HCT116 (cell line): Measurements from ENCODE around the gene FOS. TPM values are rescaled to one million over a fixed set of nuclear protein-coding genes. Genes with fewer than 3 reads are reported as not detected.

Experiments used
- ATAC-seq: fragments of 200-7000 bp; cut with Tn5 transposase; 2 replicates; pipeline ENCODE4 v1.9.1; 2020; ENCODE audit warnings: mild to moderate bottlenecking, moderate library complexity
- BruUV-seq: library from RNA; stranded (reverse); fragments of 400-500 nt; replicated peaks from 2 replicates; lab custom pipeline; 2021; lab: Mats Ljungman, UMichigan
- CTCF ChIA-PET: fragments of 300-600 bp; sonication (Branson Sonifier 250); formaldehyde crosslinking; loops from one replicate; lab custom pipeline; 2021; ENCODE audit warnings: antibody characterized with exemption; lab: Charles Lee
- POLR2A ChIA-PET: fragments of 300-600, 350-600 bp; sonication (Branson Sonifier 250); formaldehyde crosslinking; loops from one replicate; lab custom pipeline; 2021; ENCODE audit warnings: antibody characterized with exemption; lab: Charles Lee
- RAD21 ChIA-PET, 2 experiments: fragments of 300-600 bp; sonication (Branson Sonifier 250); formaldehyde crosslinking; loops; one replicate each; lab custom pipeline; 2023; ENCODE audit warnings: low total read pairs in 2 of 2; ENCODE audit not compliant: uncharacterized antibody in 2 of 2, unreplicated experiment in 2 of 2, low non-redundant PET in 1 of 2; lab: Charles Lee
- DNase-seq: peaks from one replicate; pipeline ENCODE4 v3.0.0-alpha.2; 2010; ENCODE audit warnings: low read depth, low spot score
- H2AFZ ChIP-seq: fragments of 200-600 bp; shearing (Covaris generic), sonication (generic); 2 replicates; pipeline ENCODE4 v1.6.1; 2017; ENCODE audit warnings: low read depth, mixed run types, mixed read lengths, antibody characterized with exemption, low read length; ENCODE audit not compliant: poor library complexity, severe bottlenecking
- H3K27ac ChIP-seq: 2 replicates; pipeline ENCODE4 v1.5.1; 2012; ENCODE audit warnings: low read depth, low read length
- H3K27me3 ChIP-seq: fragments of 200-600 bp; sonication (generic); 2 replicates; pipeline ENCODE4 v1.6.1; 2016; ENCODE audit warnings: mixed run types, low read length, mixed read lengths; ENCODE audit not compliant: insufficient read depth
- H3K36me3 ChIP-seq, 2 experiments: fragments of 200-500 bp in 1 of 2; fragments of 200-600 bp in 1 of 2; sonication (Bioruptor generic) in 1 of 2; sonication (generic) in 1 of 2; 2 replicates each; pipeline versions ENCODE4 v1.5.1 to v1.6.1; 2014 to 2016; ENCODE audit warnings: low read length in 2 of 2, inconsistent platforms in 1 of 2, mixed read lengths in 1 of 2, mixed run types in 1 of 2; ENCODE audit not compliant: insufficient read depth in 2 of 2, control insufficient read depth in 1 of 2
- H3K4me1 ChIP-seq, 2 experiments: fragments of 200-600 bp in 1 of 2; sonication (generic) in 1 of 2; 2 replicates each; pipeline versions ENCODE4 v1.5.1 to v1.6.1; 2012 to 2017; ENCODE audit warnings: low read length in 2 of 2, inconsistent platforms in 1 of 2, mild to moderate bottlenecking in 1 of 2, mixed read lengths in 1 of 2, mixed run types in 1 of 2, moderate library complexity in 1 of 2; ENCODE audit not compliant: insufficient read depth in 2 of 2, control insufficient read depth in 1 of 2
- H3K4me2 ChIP-seq: fragments of 200-600 bp; sonication (generic); 2 replicates; pipeline ENCODE4 v1.6.1; 2017; ENCODE audit warnings: mixed run types, low read length, mixed read lengths
- H3K4me3 ChIP-seq, 2 experiments: fragments of 200-600 bp in 1 of 2; sonication (generic) in 1 of 2; replicated peaks in 1 of 2; 2 replicates each; pipeline ENCODE4 v1.5.1; 2011 to 2016; ENCODE audit warnings: low read length in 2 of 2, control low read depth in 1 of 2, low read depth in 1 of 2, mild to moderate bottlenecking in 1 of 2, mixed read lengths in 1 of 2, mixed run types in 1 of 2
- H3K79me2 ChIP-seq: fragments of 200-600 bp; sonication (generic); 2 replicates; pipeline ENCODE4 v1.6.1; 2017; ENCODE audit warnings: mild to moderate bottlenecking, mixed run types, low read length, moderate library complexity, mixed read lengths; ENCODE audit not compliant: insufficient read depth
- H3K9ac ChIP-seq: fragments of 200-600 bp; sonication (generic); 2 replicates; pipeline ENCODE4 v1.6.1; 2016; ENCODE audit warnings: low read length, mixed read lengths
- H3K9me2 ChIP-seq: fragments of 200-600 bp; sonication (generic), shearing (Covaris generic); 2 replicates; pipeline ENCODE4 v1.6.1; 2017; ENCODE audit warnings: mixed run types, mild to moderate bottlenecking, moderate library complexity; ENCODE audit not compliant: insufficient read depth
- H3K9me3 ChIP-seq, 2 experiments: fragments of 200-500 bp in 1 of 2; fragments of 200-600 bp in 1 of 2; sonication (Bioruptor generic) in 1 of 2; sonication (generic) in 1 of 2; 2 replicates each; pipeline ENCODE4 v1.6.1; 2014 to 2017; ENCODE audit warnings: low read length in 2 of 2, mixed read lengths in 2 of 2, inconsistent platforms in 1 of 2, low read depth in 1 of 2, mild to moderate bottlenecking in 1 of 2, mixed run types in 1 of 2, moderate library complexity in 1 of 2; ENCODE audit not compliant: control insufficient read depth in 1 of 2, insufficient read depth in 1 of 2
- H4K20me1 ChIP-seq: fragments of 200-600 bp; sonication (generic), shearing (Covaris generic); 2 replicates; pipeline ENCODE4 v1.6.1; 2017; ENCODE audit warnings: mixed run types, mild to moderate bottlenecking, moderate library complexity; ENCODE audit not compliant: insufficient read depth
- ATF3 ChIP-seq: IDR thresholded peaks from 2 replicates; pipeline ENCODE4 v1.6.1; 2012
- CBX3 ChIP-seq: IDR thresholded peaks from 2 replicates; pipeline ENCODE4 v1.6.1; 2012; ENCODE audit warnings: low read depth
- CEBPB ChIP-seq: IDR thresholded peaks from 2 replicates; pipeline ENCODE4 v1.6.1; 2012; ENCODE audit warnings: low read depth
- CTCF ChIP-seq, 3 experiments: fragments of 200-600 bp in 1 of 3; sonication (generic) in 1 of 3; IDR thresholded peaks in 2 of 3; conservative IDR thresholded peaks in 1 of 3; 2 replicates each; pipeline ENCODE4 v1.5.1; 2012 to 2017; ENCODE audit warnings: low read depth in 2 of 3, low read length in 2 of 3, antibody characterized with exemption in 1 of 3, borderline replicate concordance in 1 of 3, control low read depth in 1 of 3, mild to moderate bottlenecking in 1 of 3, mixed read lengths in 1 of 3, mixed run types in 1 of 3, moderate library complexity in 1 of 3; ENCODE audit not compliant: insufficient read depth in 1 of 3
- EGR1 ChIP-seq: IDR thresholded peaks from 2 replicates; pipeline ENCODE4 v1.6.1; 2012; ENCODE audit warnings: low read depth
- EZH2 ChIP-seq: fragments of 200-600 bp; sonication (generic); IDR thresholded peaks from 2 replicates; pipeline ENCODE4 v1.6.1; 2017; ENCODE audit warnings: antibody characterized with exemption, mixed run types
- FOSL1 ChIP-seq: IDR thresholded peaks from 2 replicates; pipeline ENCODE4 v1.6.1; 2012; ENCODE audit warnings: low read depth
- JUND ChIP-seq: IDR thresholded peaks from 2 replicates; pipeline ENCODE4 v1.6.1; 2012
- MAX ChIP-seq: IDR thresholded peaks from 2 replicates; pipeline ENCODE4 v1.6.1; 2012
- POLR2A ChIP-seq: IDR thresholded peaks from 2 replicates; pipeline ENCODE4 v1.7.0; 2011; ENCODE audit warnings: borderline replicate concordance; ENCODE audit not compliant: insufficient read depth, insufficient read length; ENCODE audit errors: extremely low read depth
- POLR2AphosphoS5 ChIP-seq: IDR thresholded peaks from 2 replicates; pipeline ENCODE4 v1.6.1; 2011; ENCODE audit warnings: mild to moderate bottlenecking, low read depth, low read length, moderate library complexity
- RAD21 ChIP-seq: IDR thresholded peaks from 2 replicates; pipeline ENCODE4 v1.6.1; 2012; ENCODE audit warnings: low read depth, mild to moderate bottlenecking
- REST ChIP-seq: IDR thresholded peaks from 2 replicates; pipeline ENCODE4 v1.6.1; 2012; ENCODE audit warnings: low read depth
- SIN3A ChIP-seq: IDR thresholded peaks from 2 replicates; pipeline ENCODE4 v1.6.1; 2012; ENCODE audit warnings: low read depth
- SP1 ChIP-seq: IDR thresholded peaks from 2 replicates; pipeline ENCODE4 v1.6.1; 2012; ENCODE audit warnings: low read depth
- SRF ChIP-seq: IDR thresholded peaks from 2 replicates; pipeline ENCODE4 v1.6.1; 2012; ENCODE audit warnings: low read depth
- TCF7L2 ChIP-seq: IDR thresholded peaks from 2 replicates; pipeline ENCODE4 v1.7.0; 2011; ENCODE audit warnings: borderline replicate concordance, inconsistent platforms; ENCODE audit not compliant: insufficient read depth, insufficient read length; ENCODE audit errors: extremely low read depth
- YY1 ChIP-seq: IDR thresholded peaks from 2 replicates; pipeline ENCODE4 v1.6.1; 2011; ENCODE audit warnings: low read length, low read depth, moderate library complexity, mild to moderate bottlenecking; ENCODE audit not compliant: insufficient replicate concordance; ENCODE audit errors: extremely low read depth
- ZBTB33 ChIP-seq: IDR thresholded peaks from 2 replicates; pipeline ENCODE4 v1.6.1; 2011; ENCODE audit warnings: mild to moderate bottlenecking, low read length, moderate library complexity; ENCODE audit not compliant: insufficient replicate concordance; ENCODE audit errors: extremely low read depth
- ZFX ChIP-seq: fragments of 450-650 bp; IDR thresholded peaks from 2 replicates; pipeline ENCODE4 v1.6.1; 2017
- intact Hi-C: fragments of 100-400 bp; cut with micrococcal nuclease; formaldehyde crosslinking; loops from 2 replicates; pipeline ENCODE4 v1.10.0; 2022
- total RNA-seq: library from RNA; stranded (reverse); gene quantifications from one replicate; pipeline ENCODE4 v1.2.1, GENCODE V29; 2021; ENCODE audit not compliant: unreplicated experiment

The FOS gene
- total RNA-seq, 1 experiment from 2014 or later, result 50.4 TPM

- no peak for TF ChIP-seq YY1
- no peak for TF ChIP-seq POLR2AphosphoS5
- TF ChIP-seq ZBTB33, result no peak
- no peak for TF ChIP-seq RAD21
- no peak for TF ChIP-seq SIN3A
- no peak for TF ChIP-seq JUND
- no peak for TF ChIP-seq EGR1
- TF ChIP-seq CTCF (IDR thresholded peaks at IDR 0.05 in 2 of 3, conservative IDR thresholded peaks at IDR 0.05 in 1 of 3; ENCODE audit: borderline replicate concordance in 1 of 3, insufficient read depth in 1 of 3, low read depth in 2 of 3, low read length in 2 of 3), result no peak
- TF ChIP-seq EZH2, result no peak
- no peak for TF ChIP-seq SP1
- no peak for TF ChIP-seq REST
- TF ChIP-seq ZFX, result no peak
- no peak for TF ChIP-seq SRF
- no peak for TF ChIP-seq POLR2A
- no peak for TF ChIP-seq CBX3
- TF ChIP-seq TCF7L2, result no peak
- TF ChIP-seq CEBPB, result no peak
- TF ChIP-seq FOSL1, result no peak
- TF ChIP-seq ATF3, result no peak
- no peak for TF ChIP-seq MAX
- no peak overlapping the region for H3K4me2 ChIP-seq
- H3K9me2 ChIP-seq, result no peaks in the 10 kb centered on the region
- H2AFZ ChIP-seq, result no peak overlapping the region
- intact Hi-C loops, result no loop called here
- ChIA-PET RAD21 (no interaction called here), POLR2A (interaction anchor here (1.1 kb wide), 1 partner anchor 10 kb away, joined by 4 read pairs; the partner anchor contains the start of gene FOS), CTCF (no interaction called here)
- no peaks in the 10 kb centered on the region for H4K20me1 ChIP-seq
- H3K9ac ChIP-seq, result no peak overlapping the region
- no peak for DNase-seq
- no peak for ATAC-seq
- no peaks in the 10 kb centered on the region for H3K4me1 ChIP-seq
- BruUV-seq, result no TSS peak
- H3K27ac ChIP-seq, result no peak overlapping the region
- H3K36me3 ChIP-seq, result no peaks in the 10 kb centered on the region
- H3K79me2 ChIP-seq, result no peaks in the 10 kb centered on the region
- no peaks in the 10 kb centered on the region for H3K9me3 ChIP-seq
- no peak overlapping the region for H3K4me3 ChIP-seq
- no peaks in the 10 kb centered on the region for H3K27me3 ChIP-seq
Measured at GRCh38 chr14:75268633-75269550, 9.7 kb upstream of the FOS start.
